GM12878 (cell line): ENCODE data around the gene DGKE. TPM values are rescaled to one million over a fixed set of nuclear protein-coding genes. Genes with fewer than 3 reads are reported as not detected.

Source experiments
- ATAC-seq: fragments of 200-7000 bp; cut with Tn5 transposase; 3 replicates; pipeline ENCODE4 v1.9.1; 2020; ENCODE audit warnings: mild to moderate bottlenecking, moderate library complexity
- BruUV-seq: library from RNA; stranded (reverse); fragments of 400-500 nt; replicated peaks from 2 replicates; lab custom pipeline; 2021; lab: Mats Ljungman, UMichigan
- CTCF ChIA-PET: fragments of 300-600 bp; sonication (Branson Sonifier 250); formaldehyde crosslinking; extraction: SDS; loops from one replicate; lab custom pipeline; 2021; ENCODE audit warnings: inconsistent platforms; lab: Yijun Ruan, JAX
- POLR2A ChIA-PET: fragments of 350-600 bp; formaldehyde crosslinking; extraction: SDS; loops from one replicate; lab custom pipeline; 2021; ENCODE audit warnings: inconsistent platforms; lab: Charles Lee
- RAD21 ChIA-PET: fragments of 300-600 bp; sonication (Branson Sonifier 250); formaldehyde crosslinking; loops from one replicate; lab custom pipeline; 2023; ENCODE audit warnings: antibody characterized with exemption; ENCODE audit not compliant: unreplicated experiment; lab: Charles Lee
- SMC1A ChIA-PET: fragments of 300-600 bp; sonication (Branson Sonifier 250); formaldehyde crosslinking; loops from one replicate; lab custom pipeline; 2023; ENCODE audit not compliant: unreplicated experiment, uncharacterized antibody; lab: Charles Lee
- DNase-seq: peaks from one replicate; pipeline ENCODE4 v3.0.0-alpha.2; 2011; ENCODE audit warnings: low read depth, low spot score
- FAIRE-seq: peaks from 3 replicates; lab custom pipeline; 2011; peaks lifted over from hg19 to GRCh38; lab: Jason Lieb, UNC
- H2AFZ ChIP-seq: 2 replicates; pipeline ENCODE4 v1.6.0; 2011; ENCODE audit warnings: low read depth, low read length, control low read depth; ENCODE audit not compliant: control insufficient read depth
- H3K27ac ChIP-seq: 2 replicates; pipeline ENCODE4 v1.5.1; 2011; ENCODE audit warnings: control low read depth; ENCODE audit not compliant: control insufficient read depth, insufficient read depth
- H3K27me3 ChIP-seq, 2 experiments: replicated peaks in 1 of 2; 2 replicates each; pipeline versions ENCODE4 v1.6.0 to v1.6.1; 2011; ENCODE audit warnings: low read length in 1 of 2; ENCODE audit not compliant: control insufficient read depth in 2 of 2, insufficient read depth in 2 of 2
- H3K36me3 ChIP-seq, 2 experiments: 2 replicates each; pipeline ENCODE4 v1.5.1; 2011; ENCODE audit warnings: low read length in 1 of 2; ENCODE audit not compliant: control insufficient read depth in 2 of 2, insufficient read depth in 2 of 2
- H3K4me1 ChIP-seq: 2 replicates; pipeline ENCODE4 v1.6.1; 2011; ENCODE audit warnings: mild to moderate bottlenecking, low read length, moderate library complexity, mixed read lengths; ENCODE audit not compliant: control insufficient read depth, insufficient read depth
- H3K4me2 ChIP-seq: 2 replicates; pipeline ENCODE4 v1.6.0; 2011; ENCODE audit warnings: control low read depth; ENCODE audit not compliant: control insufficient read depth, insufficient read depth
- H3K4me3 ChIP-seq: fragments of 200-600 bp; sonication (generic); 2 replicates; pipeline ENCODE4 v1.5.1; 2016
- H3K79me2 ChIP-seq: 2 replicates; pipeline ENCODE4 v1.6.0; 2011; ENCODE audit warnings: low read length; ENCODE audit not compliant: control insufficient read depth, insufficient read depth
- H3K9ac ChIP-seq: 2 replicates; pipeline ENCODE4 v1.8.0; 2011; ENCODE audit warnings: low read length, control low read depth, mixed read lengths; ENCODE audit not compliant: control insufficient read depth, insufficient read depth
- H3K9me3 ChIP-seq: replicated peaks from 3 replicates; pipeline ENCODE4 v1.5.1; 2011; ENCODE audit warnings: mild to moderate bottlenecking, low read length; ENCODE audit not compliant: control insufficient read depth, insufficient read depth
- H4K20me1 ChIP-seq: 2 replicates; pipeline ENCODE4 v1.6.0; 2011; ENCODE audit not compliant: control insufficient read depth, insufficient read depth
- BMI1 ChIP-seq: fragments of 450-650 bp; IDR thresholded peaks from 2 replicates; pipeline ENCODE4 v1.6.1; 2016; ENCODE audit warnings: mild to moderate bottlenecking, moderate library complexity, borderline replicate concordance
- CBX5 ChIP-seq: sonication (generic); IDR thresholded peaks from 2 replicates; pipeline ENCODE4 v1.6.1; 2016; ENCODE audit warnings: low read depth, moderate library complexity, mild to moderate bottlenecking, inconsistent platforms
- POLR2A ChIP-seq: IDR thresholded peaks from 2 replicates; pipeline ENCODE4 v1.6.1; 2011; ENCODE audit warnings: low read depth, mild to moderate bottlenecking, low read length
- POLR2AphosphoS5 ChIP-seq: IDR thresholded peaks from 2 replicates; pipeline ENCODE4 v1.6.1; 2011; ENCODE audit warnings: mild to moderate bottlenecking, low read length, inconsistent platforms
- RAD51 ChIP-seq: fragments of 450-650 bp; IDR thresholded peaks from 2 replicates; pipeline ENCODE4 v1.6.1; 2016; ENCODE audit warnings: moderate library complexity, mild to moderate bottlenecking, inconsistent platforms
- ZSCAN29 ChIP-seq: fragments of 450-650 bp; IDR thresholded peaks from 2 replicates; pipeline ENCODE4 v1.6.1; 2017; ENCODE audit warnings: mild to moderate bottlenecking, moderate library complexity
- WGBS: methylation state at CpG from one replicate; pipeline ENCODE4 v1.1.6; 2016; ENCODE audit warnings: low lambda C conversion rate; ENCODE audit not compliant: insufficient replicate concordance, insufficient coverage; ENCODE audit errors: missing lambda C conversion rate; 5-methylcytosine and 5-hydroxymethylcytosine counted together
- in situ Hi-C: fragments of 300-500 bp; cut with MboI; formaldehyde crosslinking; loops from 9 replicates; pipeline ENCODE4 v1.14.3; 2018; ENCODE audit warnings: mixed read lengths
- intact Hi-C: fragments of 100-400 bp; cut with micrococcal nuclease; formaldehyde crosslinking; loops from one replicate; pipeline ENCODE4 v1.14.2; 2022; ENCODE audit not compliant: unreplicated experiment
- polyA plus RNA-seq, 11 experiments: library from polyadenylated mRNA; depleted of rRNA in 4 of 11; unstranded in 6 of 11; stranded (reverse) in 5 of 11; fragments of >200 nt; fragmentation: Nextera tagmentation in 4 of 11; fragmentation: Illumina TruSeq in 1 of 11; extraction: Ambion mirVana in 4 of 11; extraction: Trizol in 1 of 11; gene quantifications; 1 replicate in 1 of 11; 2 replicates in 10 of 11; pipeline versions ENCODE4 v1.2.1 to v1.2.3, GENCODE V29; 2011 to 2016; ENCODE audit warnings: inconsistent platforms in 2 of 11, missing spikeins in 2 of 11, low read depth in 1 of 11
- total RNA-seq, 4 experiments: library from RNA; depleted of rRNA in 3 of 4; stranded (reverse); fragments of >200 nt in 3 of 4; fragmentation: Illumina TruSeq in 1 of 4; extraction: Trizol in 1 of 4; gene quantifications; 2 replicates each; pipeline versions ENCODE4 v1.2.1 to v1.2.3, GENCODE V29; 2013 to 2021

Gene DGKE
- total and polyA plus RNA-seq, 10 of the 15 experiments (the other 5 are each of a cell fraction or from before 2014, with no cell fraction given) = 2.8 to 18.0 (median 11.6) TPM

DNA sequence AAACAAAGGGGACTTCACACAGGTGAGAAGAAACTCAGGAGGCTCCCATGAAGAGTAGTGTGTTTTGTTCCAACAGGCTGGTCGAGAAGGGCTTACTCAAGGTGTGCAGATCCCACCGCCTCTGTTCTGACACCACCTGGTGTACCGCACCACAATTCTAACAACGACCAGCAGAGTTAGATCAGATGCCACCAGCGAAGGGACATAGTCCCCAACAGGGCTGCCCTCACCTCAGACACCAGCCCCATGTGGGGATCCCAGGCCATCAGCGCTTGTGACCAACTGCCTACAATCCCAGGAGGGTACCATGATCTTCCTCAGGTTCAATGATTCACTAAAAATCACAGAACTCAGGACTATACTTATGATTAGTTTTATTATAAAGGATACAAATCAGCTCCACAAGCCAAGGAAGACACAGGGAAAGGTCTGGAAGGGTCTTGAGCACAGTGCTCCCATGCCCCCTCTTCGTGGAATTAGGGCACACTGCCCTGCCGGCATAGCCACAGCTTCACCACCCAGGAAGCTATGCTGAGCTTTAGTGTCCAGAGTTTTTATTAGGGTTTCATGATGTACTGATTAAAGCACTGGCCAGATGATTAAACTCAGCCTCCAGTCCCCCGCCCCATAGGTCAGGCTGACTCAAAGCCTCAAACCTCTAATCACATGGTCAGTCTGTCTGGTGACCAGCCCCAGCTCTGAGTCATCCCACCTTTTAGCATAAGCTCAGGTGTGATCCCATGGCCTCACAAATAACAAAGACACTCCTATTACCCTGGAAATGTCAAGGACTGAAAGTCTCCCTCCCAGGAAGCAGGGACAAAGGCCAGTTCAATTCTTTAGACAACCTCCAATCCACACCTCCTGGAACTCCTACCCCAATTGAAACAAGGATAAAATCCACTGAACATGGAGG lies 53.9 kb downstream of the DGKE start:
- RAD21 ChIA-PET = no interaction called here
- Histone ChIP-seq H3K79me2 (no peaks in the 10 kb centered on the region), H3K4me3 (no peak overlapping the region), H3K9ac (no peak overlapping the region), H4K20me1 (no peaks in the 10 kb centered on the region), H3K27ac (no peak overlapping the region; the same call in 1 of the 2 replicates), H2AFZ (no peak overlapping the region), H3K36me3 (peaks cover 27 to 38% of the 10 kb centered on the region in 2 experiments), H3K4me2 (no peak overlapping the region), H3K27me3 (no peaks in the 10 kb centered on the region), H3K4me1 (peaks cover 6% of the 10 kb centered on the region), H3K9me3 (peaks cover 22% of the 10 kb centered on the region; the same call in 2 of the 3 replicates)
- FAIRE-seq (no peak), ATAC-seq (peak; percentile 11; the same call in 2 of the 3 replicates), DNase-seq (no peak)
- in situ Hi-C loops = no loop called here
- SMC1A ChIA-PET = no interaction called here
- intact Hi-C loops = no loop called here
- 98% methylated on average over 9 of the region's 9 CpGs for WGBS
- TF ChIP-seq POLR2A = peak; percentile 60
- TF ChIP-seq CBX5 = 0 out of 2 replicates have a peak, but pooled peaks have one; percentile 34
- no peak for TF ChIP-seq ZSCAN29
- peak; percentile 47; the same call in 1 of the 2 replicates for TF ChIP-seq POLR2AphosphoS5
- TF ChIP-seq BMI1 = no peak
- no peak for TF ChIP-seq RAD51
- CTCF ChIA-PET = interaction anchor here (1.0 to 1.2 kb wide), 2 partner anchors 52 to 68 kb away, joined by 3 to 4 read pairs; no protein-coding TSS in a partner anchor
- TSS peak; percentile 43 for BruUV-seq
- POLR2A ChIA-PET = no interaction called here
